Thyroid gland (tissue), 4 donors: ENCODE measurements around the gene ACIN1.

ENCODE experiments used
- CTCF ChIP-seq, 6 experiments: fragments of 200-600 bp in 3 of 6; fragments of 450-650 bp in 3 of 6; sonication (generic) in 3 of 6; IDR thresholded peaks; one replicate each; pipeline ENCODE4 v1.5.1; 2016 to 2019; ENCODE audit warnings: antibody characterized with exemption in 6 of 6, mild to moderate bottlenecking in 2 of 6, inconsistent platforms in 1 of 6, moderate library complexity in 1 of 6
- POLR2A ChIP-seq, 2 donors: fragments of 450-650 bp; IDR thresholded peaks; one replicate each; pipeline ENCODE4 v1.6.1; 2017; ENCODE audit warnings: antibody characterized with exemption in 2 of 2, mild to moderate bottlenecking in 2 of 2, moderate library complexity in 1 of 2

- no peak for TF ChIP-seq CTCF (IDR thresholded peaks at IDR 0.05)
- no peak for TF ChIP-seq POLR2A (IDR thresholded peaks at IDR 0.05)
Measured at GRCh38 chr14:23115039-23115731, 20.2 kb upstream of the ACIN1 start.
